Suprapubic skin (tissue), 4 donors: ENCODE data around the gene C19orf53. TPM values are rescaled to one million over a fixed set of nuclear protein-coding genes. Genes with fewer than 3 reads are reported as not detected.
A peak's percentile ranks its signal among the peaks of the same experiment; 100 is the strongest.

Source experiments
- DNase-seq, 2 donors: peaks; one replicate each; pipeline ENCODE4 v3.0.0-alpha.2; 2019; ENCODE audit warnings: low spot score in 2 of 2
- H3K27ac ChIP-seq: fragments of 200-600 bp; sonication (generic); one replicate; pipeline ENCODE4 v1.5.1; 2019
- H3K27me3 ChIP-seq: fragments of 200-600 bp; sonication (generic); one replicate; pipeline ENCODE4 v1.5.1; 2019
- H3K36me3 ChIP-seq: fragments of 200-600 bp; sonication (generic); one replicate; pipeline ENCODE4 v1.5.1; 2019
- H3K4me1 ChIP-seq: fragments of 200-600 bp; sonication (generic); one replicate; pipeline ENCODE4 v1.5.1; 2019
- H3K4me3 ChIP-seq: fragments of 200-600 bp; sonication (generic); one replicate; pipeline ENCODE4 v1.5.1; 2019; ENCODE audit warnings: mild to moderate bottlenecking
- H3K9me3 ChIP-seq: fragments of 200-600 bp; sonication (generic); one replicate; pipeline ENCODE4 v1.5.1; 2019
- EP300 ChIP-seq: sonication (generic); formaldehyde crosslinking; IDR thresholded peaks from one replicate; pipeline ENCODE4 v1.6.1; 2017; ENCODE audit warnings: antibody characterized with exemption
- POLR2A ChIP-seq, 2 donors: fragments of 450-650 bp; IDR thresholded peaks; one replicate each; pipeline ENCODE4 v1.6.1; 2017; ENCODE audit warnings: antibody characterized with exemption in 2 of 2, mild to moderate bottlenecking in 2 of 2, moderate library complexity in 2 of 2
- POLR2AphosphoS5 ChIP-seq, 3 donors: sonication (generic); formaldehyde crosslinking; IDR thresholded peaks; one replicate each; pipeline ENCODE4 v1.6.1; 2017; ENCODE audit warnings: antibody characterized with exemption in 3 of 3
- WGBS: methylation state at CpG from one replicate; pipeline ENCODE4 v1.1.5; 2018; 5-methylcytosine and 5-hydroxymethylcytosine counted together
- total RNA-seq, 4 donors: library from RNA; depleted of rRNA; stranded (reverse); fragments of >200 nt; gene quantifications; one replicate each; pipeline ENCODE4 v1.1.0, GENCODE V29; 2016
- TF ChIP-seq, protein P1 (sequence below), 2 donors: fragments of 200-600 bp in 1 of 2; fragments of 450-650 bp in 1 of 2; sonication (generic) in 1 of 2; IDR thresholded peaks; one replicate each; pipeline ENCODE4 v1.5.1; 2016 to 2019; ENCODE audit warnings: antibody characterized with exemption in 2 of 2, mild to moderate bottlenecking in 1 of 2, moderate library complexity in 1 of 2

C19orf53 gene
- total RNA-seq, 4 donors from 2014 or later: 84.2 to 150 (median 124) TPM

DNA sequence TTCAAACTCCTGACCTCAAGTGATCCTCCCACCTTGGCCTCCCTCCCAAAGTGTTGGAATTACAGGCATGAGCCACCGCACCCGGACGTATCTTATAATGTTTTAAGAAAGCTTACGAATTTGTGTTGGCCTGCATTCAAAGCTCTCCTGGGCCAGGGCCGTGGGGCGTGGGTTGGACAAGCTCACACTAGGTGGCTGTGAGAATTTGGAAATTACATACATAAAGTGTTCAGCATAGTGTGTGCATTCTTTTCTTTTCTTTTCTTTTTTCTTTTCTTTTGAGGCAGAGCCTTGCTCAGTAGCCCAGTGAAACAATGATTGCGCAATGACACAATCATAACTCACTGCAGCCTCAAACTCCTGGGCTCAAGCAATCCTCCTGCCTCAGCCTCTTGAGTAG, 23.6 kb downstream of the C19orf53 start:
- WGBS: 33% methylated on average over 7 of the region's 7 CpGs
- peaks cover 38% of the 10 kb centered on the region for H3K4me1 ChIP-seq

DNA sequence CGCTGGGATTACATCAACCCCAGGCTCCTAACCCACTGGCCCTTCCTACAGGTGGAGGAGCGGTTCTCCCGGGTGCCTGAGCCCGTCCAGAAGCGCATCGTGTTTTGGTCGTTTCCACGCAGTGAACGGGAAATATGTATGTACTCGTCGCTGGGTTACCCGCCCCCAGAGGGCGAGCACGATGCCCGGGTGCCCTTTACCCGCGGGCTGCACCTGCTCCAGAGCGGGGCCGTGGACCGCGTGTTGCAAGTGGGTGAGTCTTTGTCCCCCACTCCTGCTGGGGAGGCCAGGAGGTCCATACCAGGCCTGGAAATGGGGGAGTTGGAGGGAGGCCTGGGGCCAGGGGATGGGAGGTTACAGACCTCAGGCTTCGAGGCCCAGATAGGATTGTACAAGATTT, 25.4 kb downstream of the C19orf53 start:
- Histone ChIP-seq H3K27ac (no peak overlapping the region), H3K36me3 (no peaks in the 10 kb centered on the region), H3K27me3 (no peaks in the 10 kb centered on the region), H3K9me3 (no peaks in the 10 kb centered on the region), H3K4me3 (no peak overlapping the region), H3K4me1 (peaks cover 26% of the 10 kb centered on the region)
- 95% methylated on average over 13 of the region's 22 CpGs for WGBS
- TF ChIP-seq, protein P1, sequence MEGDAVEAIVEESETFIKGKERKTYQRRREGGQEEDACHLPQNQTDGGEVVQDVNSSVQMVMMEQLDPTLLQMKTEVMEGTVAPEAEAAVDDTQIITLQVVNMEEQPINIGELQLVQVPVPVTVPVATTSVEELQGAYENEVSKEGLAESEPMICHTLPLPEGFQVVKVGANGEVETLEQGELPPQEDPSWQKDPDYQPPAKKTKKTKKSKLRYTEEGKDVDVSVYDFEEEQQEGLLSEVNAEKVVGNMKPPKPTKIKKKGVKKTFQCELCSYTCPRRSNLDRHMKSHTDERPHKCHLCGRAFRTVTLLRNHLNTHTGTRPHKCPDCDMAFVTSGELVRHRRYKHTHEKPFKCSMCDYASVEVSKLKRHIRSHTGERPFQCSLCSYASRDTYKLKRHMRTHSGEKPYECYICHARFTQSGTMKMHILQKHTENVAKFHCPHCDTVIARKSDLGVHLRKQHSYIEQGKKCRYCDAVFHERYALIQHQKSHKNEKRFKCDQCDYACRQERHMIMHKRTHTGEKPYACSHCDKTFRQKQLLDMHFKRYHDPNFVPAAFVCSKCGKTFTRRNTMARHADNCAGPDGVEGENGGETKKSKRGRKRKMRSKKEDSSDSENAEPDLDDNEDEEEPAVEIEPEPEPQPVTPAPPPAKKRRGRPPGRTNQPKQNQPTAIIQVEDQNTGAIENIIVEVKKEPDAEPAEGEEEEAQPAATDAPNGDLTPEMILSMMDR (IDR thresholded peaks at IDR 0.05): no peak
- TF ChIP-seq EP300 (no peak), POLR2A (IDR thresholded peaks at IDR 0.05) (no peak), POLR2AphosphoS5 (IDR thresholded peaks at IDR 0.05) (no peak)
- DNase-seq: no peak

More for the DNA sequence above, 23.6 kb downstream of the C19orf53 start:
- TF ChIP-seq POLR2AphosphoS5 (IDR thresholded peaks at IDR 0.05): no peak
- TF ChIP-seq, protein P1 (IDR thresholded peaks at IDR 0.05): no peak
- no peak for TF ChIP-seq POLR2A (IDR thresholded peaks at IDR 0.05)
- DNase-seq: no peak
- H3K36me3 ChIP-seq: no peaks in the 10 kb centered on the region
- H3K4me3 ChIP-seq: no peak overlapping the region
- H3K27ac ChIP-seq: peak overlapping the region; percentile 72
- no peaks in the 10 kb centered on the region for H3K27me3 ChIP-seq
- no peaks in the 10 kb centered on the region for H3K9me3 ChIP-seq

DNA sequence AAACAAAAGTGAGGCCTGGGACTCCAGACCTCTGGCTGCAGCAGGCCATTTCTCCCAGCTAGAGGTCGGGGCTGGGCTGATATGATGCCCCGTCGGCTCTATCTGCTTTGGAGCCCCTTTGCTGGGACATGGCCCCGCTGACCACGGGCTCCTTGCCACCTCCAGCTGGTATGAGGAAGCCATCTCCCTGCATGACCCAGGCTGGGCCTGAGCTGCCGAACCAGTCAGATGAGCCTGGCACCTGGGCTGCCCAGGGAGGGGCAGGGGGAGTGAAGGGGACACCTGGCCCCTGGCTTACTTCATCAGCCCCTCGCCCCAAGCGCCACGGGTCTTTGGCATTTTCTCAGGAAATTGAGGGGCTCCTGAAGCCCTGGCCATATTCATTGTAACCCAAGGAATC, 28.8 kb downstream of the C19orf53 start:
- Histone ChIP-seq H3K27ac (no peak overlapping the region), H3K4me1 (peaks cover under 1% of the 10 kb centered on the region), H3K36me3 (peaks cover 8% of the 10 kb centered on the region), H3K27me3 (no peaks in the 10 kb centered on the region), H3K9me3 (no peaks in the 10 kb centered on the region), H3K4me3 (no peak overlapping the region)
- DNase-seq: no peak
- 53% methylated on average over 4 of the region's 9 CpGs for WGBS
- TF ChIP-seq POLR2A (IDR thresholded peaks at IDR 0.05) (no peak), POLR2AphosphoS5 (IDR thresholded peaks at IDR 0.05) (no peak)
- TF ChIP-seq, protein P1 (IDR thresholded peaks at IDR 0.05): no peak

DNA sequence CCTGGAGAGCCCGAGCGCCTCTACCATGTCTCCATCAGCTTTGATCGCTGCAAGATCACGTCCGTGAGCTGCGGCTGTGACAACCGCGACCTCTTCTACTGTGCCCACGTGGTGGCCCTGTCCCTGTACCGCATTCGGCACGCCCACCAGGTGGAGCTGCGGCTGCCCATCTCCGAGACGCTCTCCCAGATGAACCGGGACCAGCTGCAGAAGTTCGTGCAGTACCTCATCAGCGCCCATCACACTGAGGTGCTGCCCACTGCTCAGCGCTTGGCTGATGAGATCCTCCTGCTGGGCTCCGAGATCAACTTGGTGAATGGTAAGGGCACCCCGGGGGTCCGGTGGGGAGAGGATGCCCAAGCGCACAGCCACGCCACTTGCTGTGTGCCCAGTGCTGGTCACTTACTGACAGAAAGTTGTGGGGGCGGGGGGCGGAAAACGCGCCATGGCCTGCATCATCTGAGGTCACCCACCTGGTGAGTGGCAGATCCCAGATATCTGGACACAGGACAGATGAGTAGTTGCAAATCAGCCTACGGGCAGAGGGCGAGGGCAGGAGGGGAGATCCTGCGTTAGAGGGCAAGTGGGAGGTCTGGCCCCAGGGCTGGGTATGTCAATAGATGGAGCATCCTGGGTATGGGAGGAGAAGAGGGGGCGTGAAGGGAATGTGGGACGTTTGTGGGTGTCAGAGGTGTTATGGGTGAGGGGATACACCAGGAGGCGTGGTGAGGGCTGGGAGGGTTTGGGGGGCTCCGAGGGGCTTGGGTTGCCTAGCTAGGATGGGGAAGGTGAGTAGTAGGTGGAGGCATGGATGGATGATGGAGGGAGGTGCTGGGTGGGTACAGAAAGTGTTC, 30.8 kb downstream of the C19orf53 start:
- H3K9me3 ChIP-seq: no peaks in the 10 kb centered on the region
- no peaks in the 10 kb centered on the region for H3K27me3 ChIP-seq
- H3K27ac ChIP-seq: no peak overlapping the region
- TF ChIP-seq, protein P1 (IDR thresholded peaks at IDR 0.05): no peak
- TF ChIP-seq POLR2A (IDR thresholded peaks at IDR 0.05): no peak
- no peak for TF ChIP-seq POLR2AphosphoS5 (IDR thresholded peaks at IDR 0.05)
- no peak for TF ChIP-seq EP300
- WGBS: 80% methylated on average over 35 of the region's 35 CpGs
- DNase-seq: no peak
- peaks cover 23% of the 10 kb centered on the region for H3K36me3 ChIP-seq
- H3K4me3 ChIP-seq: no peak overlapping the region
- no peaks in the 10 kb centered on the region for H3K4me1 ChIP-seq

DNA sequence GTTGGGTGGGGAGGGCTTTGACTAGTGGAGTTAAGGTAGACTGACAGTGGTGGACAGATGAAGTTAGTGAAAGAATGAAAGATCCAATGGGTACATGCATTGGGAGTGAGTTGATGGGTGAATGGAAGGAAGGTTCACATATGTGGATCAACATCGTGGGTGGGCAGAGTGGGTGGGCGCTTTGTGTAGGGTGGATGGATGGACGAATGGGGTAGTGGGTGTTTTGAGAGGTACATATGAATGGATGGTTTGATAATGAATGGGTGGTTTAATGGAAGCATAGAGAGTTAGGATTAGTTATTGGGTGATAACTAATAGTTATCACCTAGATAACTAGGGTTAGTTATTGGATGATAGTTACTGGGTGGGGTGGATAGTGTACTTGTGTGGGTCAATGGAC, 32.5 kb downstream of the C19orf53 start:
- H3K9me3 ChIP-seq: no peaks in the 10 kb centered on the region
- 93% methylated on average over 3 of the region's 3 CpGs for WGBS
- DNase-seq: no peak
- H3K4me1 ChIP-seq: no peaks in the 10 kb centered on the region
- peaks cover 40% of the 10 kb centered on the region for H3K36me3 ChIP-seq
- no peaks in the 10 kb centered on the region for H3K27me3 ChIP-seq
- no peak overlapping the region for H3K27ac ChIP-seq
- TF ChIP-seq POLR2A (IDR thresholded peaks at IDR 0.05): no peak
- TF ChIP-seq EP300: no peak
- TF ChIP-seq, protein P1 (IDR thresholded peaks at IDR 0.05): no peak
- TF ChIP-seq POLR2AphosphoS5 (IDR thresholded peaks at IDR 0.05): no peak
- H3K4me3 ChIP-seq: no peak overlapping the region
